Measurements from ENCODE around the gene L1CAM. TPM values are rescaled to one million over a fixed set of nuclear protein-coding genes. Genes with fewer than 3 reads are reported as not detected.

L1CAM gene
- total RNA-seq, 1 experiment from 2014 or later: 12.7 TPM

GRCh38 chrX:153828308-153828707 lies 57.7 kb downstream of the L1CAM start:
- intact Hi-C loops (cut with micrococcal nuclease; ENCODE audit: unreplicated experiment): no loop called here
- BruUV-seq (replicated peaks): no TSS peak
- no peak for TF ChIP-seq CTCF (IDR thresholded peaks at IDR 0.05; ENCODE audit: insufficient read depth in 1 of 2, low read depth in 1 of 2, low read length in 1 of 2, severe bottlenecking in 1 of 2, unreplicated experiment in 1 of 2)
- Histone ChIP-seq H3K36me3 (ENCODE audit: control insufficient read depth, insufficient read depth, low read length) (no peaks in the 10 kb centered on the region), H3K4me3 (ENCODE audit: low read depth, low read length) (no peak overlapping the region), H3K9me3 (no peaks in the 10 kb centered on the region), H3K4me1 (no peaks in the 10 kb centered on the region), H3K27me3 (replicated peaks; ENCODE audit: control insufficient read depth, insufficient read depth, low read length) (no peaks in the 10 kb centered on the region; the same call in 1 of the 2 replicates)
- no peak overlapping the region for H3K27ac Mint-ChIP-seq (ENCODE audit: unreplicated experiment)
- no peak overlapping the region for H3K4me3 Mint-ChIP-seq (ENCODE audit: unreplicated experiment)
- H3K27me3 Mint-ChIP-seq (ENCODE audit: insufficient read depth, unreplicated experiment): no peaks in the 10 kb centered on the region
- H3K4me1 Mint-ChIP-seq (ENCODE audit: low read depth, unreplicated experiment): no peaks in the 10 kb centered on the region
- no peak for DNase-seq
- no peaks in the 10 kb centered on the region for H3K36me3 Mint-ChIP-seq (ENCODE audit: insufficient read depth, unreplicated experiment)
- POLR2A ChIA-PET: no interaction called here
- CTCF ChIA-PET: no interaction called here
- H3K9me3 Mint-ChIP-seq (ENCODE audit: unreplicated experiment): no peaks in the 10 kb centered on the region

- H3K36me3 Mint-ChIP-seq (ENCODE audit: insufficient read depth, unreplicated experiment): no peaks in the 10 kb centered on the region
- H3K4me1 Mint-ChIP-seq (ENCODE audit: low read depth, unreplicated experiment): no peaks in the 10 kb centered on the region
- no peaks in the 10 kb centered on the region for H3K9me3 Mint-ChIP-seq (ENCODE audit: unreplicated experiment)
- H3K27me3 Mint-ChIP-seq (ENCODE audit: insufficient read depth, unreplicated experiment): no peaks in the 10 kb centered on the region
- H3K4me3 Mint-ChIP-seq (ENCODE audit: unreplicated experiment): no peak overlapping the region
- Histone ChIP-seq H3K27me3 (replicated peaks; ENCODE audit: control insufficient read depth, insufficient read depth, low read length) (no peaks in the 10 kb centered on the region; the same call in 1 of the 2 replicates), H3K4me3 (ENCODE audit: low read depth, low read length) (no peak overlapping the region), H3K36me3 (ENCODE audit: control insufficient read depth, insufficient read depth, low read length) (no peaks in the 10 kb centered on the region), H3K4me1 (no peaks in the 10 kb centered on the region), H3K9me3 (no peaks in the 10 kb centered on the region)
- CTCF ChIA-PET: no interaction called here
- H3K27ac Mint-ChIP-seq (ENCODE audit: unreplicated experiment): no peak overlapping the region
- TF ChIP-seq CTCF (IDR thresholded peaks at IDR 0.05; ENCODE audit: insufficient read depth in 1 of 2, low read depth in 1 of 2, low read length in 1 of 2, severe bottlenecking in 1 of 2, unreplicated experiment in 1 of 2): no peak
- intact Hi-C loops (cut with micrococcal nuclease; ENCODE audit: unreplicated experiment): no loop called here
- no TSS peak for BruUV-seq (replicated peaks)
- POLR2A ChIA-PET: no interaction called here
- DNase-seq: no peak
Observed at GRCh38 chrX:153827903-153828302, 58.1 kb downstream of the L1CAM start.

- H3K9me3 Mint-ChIP-seq (ENCODE audit: unreplicated experiment): no peaks in the 10 kb centered on the region
- no peaks in the 10 kb centered on the region for H3K36me3 Mint-ChIP-seq (ENCODE audit: insufficient read depth, unreplicated experiment)
- H3K27ac Mint-ChIP-seq (ENCODE audit: unreplicated experiment): no peak overlapping the region
- Histone ChIP-seq H3K4me1 (no peaks in the 10 kb centered on the region), H3K9me3 (no peaks in the 10 kb centered on the region), H3K36me3 (ENCODE audit: control insufficient read depth, insufficient read depth, low read length) (no peaks in the 10 kb centered on the region), H3K27me3 (replicated peaks; ENCODE audit: control insufficient read depth, insufficient read depth, low read length) (no peaks in the 10 kb centered on the region; the same call in 1 of the 2 replicates), H3K4me3 (ENCODE audit: low read depth, low read length) (no peak overlapping the region)
- ChIA-PET CTCF (no interaction called here), POLR2A (no interaction called here)
- H3K4me1 Mint-ChIP-seq (ENCODE audit: low read depth, unreplicated experiment): no peaks in the 10 kb centered on the region
- H3K4me3 Mint-ChIP-seq (ENCODE audit: unreplicated experiment): no peak overlapping the region
- intact Hi-C loops (cut with micrococcal nuclease; ENCODE audit: unreplicated experiment): no loop called here
- BruUV-seq (replicated peaks): no TSS peak
- no peak for DNase-seq
- no peaks in the 10 kb centered on the region for H3K27me3 Mint-ChIP-seq (ENCODE audit: insufficient read depth, unreplicated experiment)
- no peak for TF ChIP-seq CTCF (IDR thresholded peaks at IDR 0.05; ENCODE audit: insufficient read depth in 1 of 2, low read depth in 1 of 2, low read length in 1 of 2, severe bottlenecking in 1 of 2, unreplicated experiment in 1 of 2)
Observed at GRCh38 chrX:153827016-153827415, 59.0 kb downstream of the L1CAM start.
